IMR-90 (cell line): Measurements from ENCODE around the gene TULP4. TPM values are rescaled to one million over a fixed set of nuclear protein-coding genes. Genes with fewer than 3 reads are reported as not detected.

Source experiments
- ATAC-seq: fragments of 200-7000 bp; cut with Tn5 transposase; 2 replicates; pipeline ENCODE4 v1.9.1; 2020; ENCODE audit warnings: low read depth, mild to moderate bottlenecking, moderate library complexity
- BruUV-seq: library from RNA; stranded (reverse); fragments of 400-500 nt; replicated peaks from 2 replicates; lab custom pipeline; 2021; lab: Mats Ljungman, UMichigan
- CTCF ChIA-PET: fragments of 300-600 bp; formaldehyde crosslinking; extraction: SDS; loops from one replicate; lab custom pipeline; 2021; ENCODE audit warnings: antibody characterized with exemption; lab: Yijun Ruan, JAX
- POLR2A ChIA-PET: fragments of 300-600 bp; sonication (Branson Sonifier 250); formaldehyde crosslinking; loops from one replicate; lab custom pipeline; 2022; ENCODE audit warnings: antibody characterized with exemption; ENCODE audit not compliant: unreplicated experiment; lab: Charles Lee
- DNase-seq: peaks from one replicate; pipeline ENCODE4 v3.0.0; 2013
- H2AFZ ChIP-seq: replicated peaks from 2 replicates; pipeline ENCODE3; 2013; ENCODE audit warnings: low read length, mild to moderate bottlenecking; ENCODE audit not compliant: poor library complexity
- H2AK5ac ChIP-seq: 2 replicates; pipeline ENCODE4 v1.6.1; 2013; ENCODE audit warnings: low read depth, low read length, inconsistent platforms
- H2AK9ac ChIP-seq: replicated peaks from 2 replicates; pipeline ENCODE3; 2013; ENCODE audit warnings: mild to moderate bottlenecking, low read depth, low read length, moderate library complexity; ENCODE audit not compliant: poor library complexity
- H2BK120ac ChIP-seq: 2 replicates; pipeline ENCODE4 v1.6.1; 2013; ENCODE audit warnings: low read depth, low read length, inconsistent platforms
- H2BK15ac ChIP-seq: 3 replicates; pipeline ENCODE4 v1.6.1; 2013; ENCODE audit warnings: low read depth, low read length, inconsistent platforms
- H2BK20ac ChIP-seq: 2 replicates; pipeline ENCODE4 v1.6.1; 2013; ENCODE audit warnings: low read depth, mild to moderate bottlenecking, inconsistent platforms, low read length, moderate library complexity
- H2BK5ac ChIP-seq: 2 replicates; pipeline ENCODE4 v1.6.1; 2013; ENCODE audit warnings: mild to moderate bottlenecking, low read depth, low read length, inconsistent platforms; ENCODE audit not compliant: poor library complexity, severe bottlenecking
- H3K14ac ChIP-seq: replicated peaks from 2 replicates; pipeline ENCODE4 v1.6.1; 2013; ENCODE audit warnings: low read depth, low read length, inconsistent platforms
- H3K18ac ChIP-seq: 2 replicates; pipeline ENCODE4 v1.6.1; 2013; ENCODE audit warnings: low read depth, low read length, control low read depth
- H3K23ac ChIP-seq: 2 replicates; pipeline ENCODE4 v1.6.1; 2013; ENCODE audit warnings: low read depth, low read length, inconsistent platforms
- H3K27ac ChIP-seq: 2 replicates; pipeline ENCODE4 v1.5.1; 2013; ENCODE audit warnings: mild to moderate bottlenecking, control low read depth, low read length; ENCODE audit not compliant: insufficient read depth
- H3K27me3 ChIP-seq: 2 replicates; pipeline ENCODE4 v1.6.1; 2013; ENCODE audit warnings: low read length; ENCODE audit not compliant: control insufficient read depth, insufficient read depth
- H3K36me3 ChIP-seq: 2 replicates; pipeline ENCODE4 v1.6.1; 2013; ENCODE audit warnings: low read length, mixed read lengths; ENCODE audit not compliant: control insufficient read depth, insufficient read depth
- H3K4ac ChIP-seq: 2 replicates; pipeline ENCODE4 v1.6.1; 2013; ENCODE audit warnings: low read depth, low read length, inconsistent platforms
- H3K4me1 ChIP-seq: 2 replicates; pipeline ENCODE4 v1.6.1; 2013; ENCODE audit warnings: low read length, mixed read lengths; ENCODE audit not compliant: control insufficient read depth, insufficient read depth
- H3K4me2 ChIP-seq: 2 replicates; pipeline ENCODE4 v1.6.1; 2013; ENCODE audit warnings: low read depth, mild to moderate bottlenecking, control low read depth, low read length, moderate library complexity
- H3K4me3 ChIP-seq: 2 replicates; pipeline ENCODE4 v1.5.1; 2013; ENCODE audit warnings: low read depth, mild to moderate bottlenecking, control low read depth, low read length, moderate library complexity; ENCODE audit not compliant: insufficient read depth
- H3K56ac ChIP-seq: 2 replicates; pipeline ENCODE4 v1.6.1; 2013; ENCODE audit warnings: low read length, inconsistent platforms; ENCODE audit not compliant: insufficient read depth; ENCODE audit errors: extremely low read depth
- H3K79me1 ChIP-seq, 2 experiments: 2 replicates each; pipeline ENCODE4 v1.6.1; 2013; ENCODE audit warnings: low read length in 2 of 2, inconsistent platforms in 1 of 2, low read depth in 1 of 2
- H3K9ac ChIP-seq: 2 replicates; pipeline ENCODE4 v1.6.1; 2013; ENCODE audit warnings: low read depth, low read length, control low read depth
- H3K9me1 ChIP-seq: 2 replicates; pipeline ENCODE4 v1.6.1; 2013; ENCODE audit warnings: low read length, inconsistent platforms; ENCODE audit not compliant: insufficient read depth
- H3K9me3 ChIP-seq: 2 replicates; pipeline ENCODE4 v1.6.1; 2013; ENCODE audit warnings: low read length; ENCODE audit not compliant: control insufficient read depth, insufficient read depth
- H4K20me1 ChIP-seq: 2 replicates; pipeline ENCODE4 v1.6.1; 2013; ENCODE audit warnings: low read length, inconsistent platforms; ENCODE audit not compliant: insufficient read depth
- H4K5ac ChIP-seq: 2 replicates; pipeline ENCODE4 v1.6.1; 2013; ENCODE audit warnings: mild to moderate bottlenecking, low read depth, low read length, control low read depth
- H4K8ac ChIP-seq, 2 experiments: 2 replicates each; pipeline ENCODE4 v1.6.1; 2013; ENCODE audit warnings: low read depth in 2 of 2, low read length in 2 of 2, control low read depth in 1 of 2, inconsistent platforms in 1 of 2
- H4K91ac ChIP-seq: 2 replicates; pipeline ENCODE4 v1.6.1; 2013; ENCODE audit warnings: low read depth, low read length, inconsistent platforms; ENCODE audit not compliant: insufficient read depth
- FOS ChIP-seq: fragments of 150-350 bp; IDR thresholded peaks from 2 replicates; pipeline ENCODE4 v1.6.1; 2016; ENCODE audit warnings: low read depth, low read length
- RAD21 ChIP-seq: IDR thresholded peaks from 2 replicates; pipeline ENCODE4 v1.6.1; 2012; ENCODE audit warnings: low read length, improper control_type of control experiment
- WGBS, 2 experiments: methylation state at CpG; one replicate each; pipeline versions ENCODE4 v1.1.5 to v1.1.7; 2013; ENCODE audit warnings: missing lambda C conversion rate in 2 of 2; ENCODE audit not compliant: insufficient read length in 1 of 2; ENCODE audit errors: extremely low coverage in 2 of 2; 5-methylcytosine and 5-hydroxymethylcytosine counted together
- dilution Hi-C: fragments of 300-500 bp; cut with HindIII; formaldehyde crosslinking; loops from one replicate; pipeline ENCODE4 v1.14.3; 2018; ENCODE audit warnings: low sequenced_read_pairs; ENCODE audit not compliant: unreplicated experiment
- in situ Hi-C: fragments of 300-500 bp; cut with MboI; formaldehyde crosslinking; loops from 3 replicates; pipeline ENCODE4 v1.14.3; 2019; ENCODE audit warnings: low sequenced_read_pairs, inconsistent platforms, mixed read lengths
- intact Hi-C: fragments of 100-400 bp; cut with micrococcal nuclease; formaldehyde crosslinking; loops from 2 replicates; pipeline ENCODE4 v1.10.0; 2022
- polyA plus RNA-seq, 3 experiments: library from polyadenylated mRNA; depleted of rRNA; stranded (reverse); fragments of >200 nt; gene quantifications; 2 replicates each; pipeline ENCODE4 v1.2.3, GENCODE V29; 2012; ENCODE audit warnings: low replicate concordance in 1 of 3
- total RNA-seq: library from RNA; depleted of rRNA; stranded (reverse); fragments of >200 nt; gene quantifications from 2 replicates; pipeline ENCODE4 v1.2.3, GENCODE V29; 2012

The TULP4 gene
- total and polyA plus RNA-seq, 2 of the 4 experiments (the other 2 are of a cell fraction): 8.1 to 30.6 TPM

- BruUV-seq: no TSS peak
- intact Hi-C loops: no loop called here
These were observed 125.3 kb downstream of the TULP4 start for GRCh38 chr6:158437571-158437970.

More at GRCh38 chr6:158437571-158437970, 125.3 kb downstream of the TULP4 start:
- no peak overlapping the region for H2BK15ac ChIP-seq
- H4K20me1 ChIP-seq: no peaks in the 10 kb centered on the region
- H3K4me1 ChIP-seq: no peaks in the 10 kb centered on the region; the same call in 1 of the 2 replicates
- POLR2A ChIA-PET: no interaction called here
- H4K91ac ChIP-seq: no peak overlapping the region
- H3K9me3 ChIP-seq: no peaks in the 10 kb centered on the region
- H2AK9ac ChIP-seq: no peak overlapping the region
- no peak overlapping the region for H3K9ac ChIP-seq
- H3K27me3 ChIP-seq: no peaks in the 10 kb centered on the region
- H3K79me1 ChIP-seq: no peaks in the 10 kb centered on the region
- DNase-seq (no peak), ATAC-seq (no peak)
- CTCF ChIA-PET: no interaction called here
- peaks cover 5% of the 10 kb centered on the region for H3K36me3 ChIP-seq
- H3K18ac ChIP-seq: no peak overlapping the region
- H3K9me1 ChIP-seq: peaks cover 9% of the 10 kb centered on the region
- no CpG with 5 or more reads among the region's 3 CpGs for WGBS, 2 experiments
- no peak overlapping the region for H3K4me3 ChIP-seq
- H3K27ac ChIP-seq: no peak overlapping the region
- no peak overlapping the region for H3K4ac ChIP-seq
- H2BK120ac ChIP-seq: no peak overlapping the region
- TF ChIP-seq FOS (no peak), RAD21 (no peak)
- H4K8ac ChIP-seq: no peak overlapping the region
- no peak overlapping the region for H4K5ac ChIP-seq
- in situ Hi-C loops (no loop called here), dilution Hi-C loops (no loop called here)
- H3K56ac ChIP-seq: no peak overlapping the region
- H2AFZ ChIP-seq: no peak overlapping the region
- no peak overlapping the region for H2AK5ac ChIP-seq
- no peak overlapping the region for H3K14ac ChIP-seq
- no peak overlapping the region for H2BK5ac ChIP-seq
- H3K23ac ChIP-seq: no peak overlapping the region
- H3K4me2 ChIP-seq: no peak overlapping the region
- H2BK20ac ChIP-seq: no peak overlapping the region
